NCI-H446 treated with DMSO at 0.1 percent for 48 hours (cell line): ENCODE measurements around the gene ZNF438.

Experiments
- DNase-seq: peaks from one replicate; lab custom pipeline; 2025; lab: John Stamatoyannopoulos, UW

Gene ZNF438

DNA sequence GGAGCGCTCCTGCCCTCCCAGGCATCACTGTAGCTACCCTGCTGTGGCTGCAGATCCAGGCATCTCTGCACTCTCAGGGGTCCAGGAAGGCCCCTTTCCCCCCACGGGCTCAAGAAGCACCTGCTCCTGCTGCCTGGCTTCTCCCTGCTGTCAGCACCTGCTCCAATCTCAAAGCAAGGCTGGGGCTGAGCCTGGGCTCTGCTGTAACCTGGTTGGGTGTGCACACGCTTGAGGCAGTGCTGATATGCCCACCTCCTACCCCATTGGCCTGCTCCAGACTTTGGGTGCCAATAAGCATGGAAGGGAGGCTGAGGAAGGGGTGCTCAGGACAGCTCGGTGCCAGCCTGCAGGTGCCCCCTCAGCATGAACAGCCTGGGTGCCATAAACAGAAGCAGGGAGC, 185.0 kb downstream of the ZNF438 start:
- DNase-seq = no peak

DNA sequence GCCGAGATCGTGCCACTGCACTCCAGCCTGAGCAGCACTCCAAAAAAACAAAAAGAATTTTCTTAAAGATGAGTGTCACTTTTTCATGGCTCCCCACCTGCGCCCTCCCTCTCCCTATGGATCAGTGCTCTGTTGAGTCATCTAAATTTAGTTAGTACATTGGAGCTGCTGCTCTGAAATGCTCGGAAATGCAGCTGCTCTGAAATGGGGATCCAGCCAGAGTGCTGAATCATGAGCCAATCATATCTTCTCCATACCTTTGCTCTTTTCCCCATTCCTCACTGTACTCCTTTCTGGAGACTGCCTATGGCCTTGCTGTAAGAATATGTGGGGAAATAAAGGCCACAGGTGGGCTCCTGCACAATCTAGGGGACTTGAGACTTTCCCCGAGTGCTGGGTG, 188.8 kb downstream of the ZNF438 start:
- no peak for DNase-seq

DNA sequence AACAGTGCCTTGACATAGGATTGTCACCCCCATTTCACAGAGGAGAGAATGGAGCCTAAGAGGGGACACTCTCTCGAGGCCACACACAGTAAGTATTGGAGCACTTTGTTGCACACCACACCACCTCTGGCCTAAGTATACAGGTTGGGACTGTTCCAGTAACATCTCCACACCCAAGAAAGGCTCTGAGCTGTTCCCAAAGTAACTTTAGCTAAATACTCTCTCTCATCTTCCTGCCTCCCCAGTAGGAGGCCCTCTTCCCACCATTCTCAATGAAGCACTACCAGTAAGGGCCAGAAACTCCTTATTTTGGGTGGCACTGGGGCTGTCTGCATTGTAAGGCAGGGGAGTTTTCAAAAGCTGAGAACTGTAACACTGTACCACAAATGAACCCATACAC, 189.5 kb downstream of the ZNF438 start:
- DNase-seq = no peak

DNA sequence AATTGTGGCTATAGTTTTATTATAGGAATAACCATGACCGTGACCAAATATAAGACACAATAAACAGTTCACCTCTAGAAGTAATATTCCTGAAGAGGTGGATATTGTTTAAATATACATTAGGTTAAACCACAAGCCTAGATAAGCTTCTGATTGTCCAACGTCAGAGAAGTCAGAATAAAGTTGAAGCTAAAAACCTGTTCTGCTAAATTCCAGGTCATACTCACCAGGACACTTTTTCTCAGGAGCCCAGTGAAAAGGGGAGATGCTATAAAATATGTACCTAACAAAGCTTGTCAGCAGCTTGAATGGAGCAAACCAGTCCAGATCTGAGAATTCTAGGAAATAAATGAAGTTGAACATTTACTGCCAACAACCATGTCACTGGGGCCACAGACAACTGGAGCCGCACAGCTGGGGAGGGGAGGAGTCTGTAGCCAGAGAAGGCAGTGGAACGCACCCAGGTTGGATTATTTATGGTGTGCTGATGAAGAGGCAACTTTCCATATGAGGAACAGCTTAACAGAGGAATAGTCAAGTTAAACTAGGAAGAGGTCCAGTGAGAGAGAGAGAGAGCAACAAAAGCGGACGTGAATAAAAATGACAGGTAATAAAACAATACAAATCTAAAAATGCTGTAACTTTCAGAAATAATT, 191.1 kb downstream of the ZNF438 start:
- no peak for DNase-seq

DNA sequence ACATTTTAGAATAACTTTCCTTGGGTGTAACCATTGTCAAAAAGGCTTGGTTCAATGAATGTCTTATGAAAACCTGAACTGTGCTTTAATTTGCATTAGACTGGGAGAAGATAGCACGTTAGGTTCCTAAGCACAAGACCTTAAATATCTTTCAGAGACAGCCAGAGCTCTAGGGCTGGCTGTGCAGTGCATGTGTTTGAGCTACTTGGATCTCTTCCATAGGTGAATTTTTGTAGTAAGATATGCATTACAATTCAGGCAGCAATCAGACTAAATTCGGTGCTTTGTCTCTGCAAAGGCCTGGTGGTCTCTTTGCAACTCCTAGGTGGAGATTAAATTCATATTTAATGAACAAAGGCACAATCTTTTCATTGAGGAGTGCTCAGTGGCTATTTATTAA, 192.0 kb downstream of the ZNF438 start:
- no peak for DNase-seq

DNA sequence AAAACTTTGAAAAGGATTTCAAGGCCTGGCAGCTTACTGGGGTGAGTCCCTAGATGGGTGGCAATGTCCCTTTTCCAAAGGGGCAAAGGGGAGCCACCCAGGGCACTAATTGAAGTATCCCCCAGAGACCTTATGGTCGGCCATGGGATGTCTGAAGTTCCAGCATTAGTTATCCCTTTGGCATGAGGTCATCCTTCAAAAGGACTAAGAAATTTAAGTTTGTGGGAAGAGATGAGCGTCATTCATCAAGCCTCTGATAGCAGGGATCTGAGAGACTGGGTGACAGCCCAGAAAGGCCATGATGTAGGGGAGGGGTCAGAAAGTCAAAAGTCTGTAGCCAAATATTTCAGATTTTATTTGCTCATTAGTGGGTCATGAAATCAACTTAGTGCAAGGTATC, 195.3 kb downstream of the ZNF438 start:
- no peak for DNase-seq

DNA sequence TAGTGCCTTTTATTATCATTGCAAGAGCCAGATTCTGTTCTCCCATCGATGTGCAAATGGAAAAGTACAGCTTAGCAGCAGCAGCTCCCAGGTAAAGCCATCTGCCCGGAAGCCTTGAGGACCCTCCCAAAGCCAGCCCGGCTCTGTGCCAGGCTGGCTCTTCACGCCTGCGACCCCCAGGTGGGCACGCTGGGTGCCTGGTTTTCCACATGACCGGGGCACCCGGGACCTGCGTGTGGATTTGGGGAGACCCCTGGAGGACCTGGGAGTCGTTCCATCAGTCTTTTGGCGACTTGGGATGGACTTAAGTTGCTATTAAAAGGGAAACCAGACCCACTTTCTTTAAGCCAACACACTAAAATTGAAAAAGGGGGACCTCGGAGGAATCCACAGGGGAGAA, 196.5 kb downstream of the ZNF438 start:
- no peak for DNase-seq

DNA sequence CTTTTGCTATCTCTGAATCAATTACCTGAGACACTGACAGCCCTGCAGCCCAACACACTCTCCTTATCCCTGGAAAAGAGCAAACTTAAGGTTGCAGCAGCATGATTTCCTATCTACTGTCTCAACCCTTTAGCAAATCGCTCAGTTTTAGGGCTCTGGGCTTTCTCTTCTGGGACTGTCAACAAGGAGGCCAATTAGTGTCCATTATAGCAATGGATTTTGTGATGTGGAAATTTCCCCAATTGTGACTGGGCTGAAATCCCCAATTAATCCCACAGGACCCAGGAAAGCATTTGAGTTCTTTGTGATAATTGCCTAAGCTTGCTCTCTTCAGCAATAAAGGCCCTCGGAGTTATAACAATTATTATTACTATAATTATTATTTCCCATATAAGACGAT, 197.0 kb downstream of the ZNF438 start:
- DNase-seq = no peak

DNA sequence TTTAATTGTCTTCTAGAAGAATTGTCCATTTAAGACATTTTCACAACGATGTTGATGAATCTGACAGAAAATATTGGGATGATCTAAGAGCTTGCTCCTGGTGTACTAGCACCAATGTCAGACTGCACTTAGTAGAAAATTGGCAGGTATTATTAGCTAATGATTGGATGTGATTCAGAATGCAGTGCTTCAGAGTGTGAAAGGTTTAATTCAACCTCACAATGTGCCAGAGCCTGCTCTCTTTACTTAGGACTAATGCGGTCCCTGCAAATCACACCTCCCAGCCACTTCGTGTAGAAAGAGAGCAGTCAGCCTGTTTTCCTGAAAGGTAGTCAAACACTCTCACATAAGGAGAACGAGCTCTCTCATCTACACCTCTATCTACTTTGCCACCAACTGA, 197.5 kb downstream of the ZNF438 start:
- no peak for DNase-seq

DNA sequence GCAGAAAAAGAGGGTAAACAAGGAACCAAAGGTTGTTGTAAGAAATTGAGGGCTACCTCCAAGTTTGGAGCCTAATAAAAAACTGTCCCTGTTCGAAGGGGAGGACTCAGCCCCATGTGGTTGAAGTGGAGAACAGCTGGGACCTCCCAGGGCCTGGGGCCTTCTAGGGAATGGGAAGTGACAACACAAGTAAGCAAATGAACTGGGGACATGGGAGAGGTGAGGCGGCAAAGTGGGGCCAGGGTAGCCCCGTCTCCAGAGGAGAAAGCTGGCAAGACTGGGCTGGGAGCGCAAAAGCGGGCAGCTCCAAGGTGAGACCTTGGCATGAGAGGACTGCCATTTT, 198.1 kb downstream of the ZNF438 start:
- no peak for DNase-seq

DNA sequence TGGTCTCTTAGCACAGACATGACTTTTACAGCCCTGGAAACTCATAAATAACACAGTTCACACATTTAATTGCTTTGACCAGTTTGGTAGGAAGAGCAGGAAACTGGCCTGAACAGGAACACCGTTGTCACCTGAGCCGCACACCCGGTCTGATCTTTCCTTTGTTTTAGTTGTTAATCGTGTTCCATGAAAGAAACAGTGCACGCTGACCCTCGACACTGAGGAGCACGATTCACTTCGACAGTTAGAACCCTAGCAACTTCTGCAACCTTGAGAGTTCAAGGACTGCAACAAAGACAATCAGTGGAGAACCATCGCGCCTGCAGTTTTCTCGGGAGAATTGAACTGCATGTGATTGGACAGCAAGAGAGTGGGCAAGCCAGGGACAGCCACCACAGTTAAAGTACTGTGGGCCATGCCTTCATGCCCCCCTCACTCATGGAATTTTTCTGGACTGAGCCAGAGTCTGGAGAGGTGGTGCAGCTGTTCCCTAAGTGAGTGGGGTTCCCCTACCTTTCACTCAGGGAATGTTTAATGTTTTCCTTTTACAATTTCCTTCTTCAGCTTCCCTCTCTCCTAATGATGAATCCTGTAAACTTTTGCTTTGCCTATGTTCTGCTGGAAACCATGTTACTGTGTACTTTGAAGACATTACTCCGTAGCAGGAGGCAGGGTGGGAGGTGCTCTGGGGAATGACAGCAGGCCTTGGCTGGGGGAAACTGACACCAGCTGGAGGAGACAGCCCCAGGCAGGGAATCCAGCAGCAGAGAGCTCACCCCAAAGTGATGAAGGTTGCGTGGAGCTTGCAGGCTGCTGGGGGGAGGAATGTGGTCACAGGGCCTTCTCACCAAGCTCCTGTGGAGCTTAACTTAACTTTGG, 198.7 kb downstream of the ZNF438 start:
- no peak for DNase-seq

DNA sequence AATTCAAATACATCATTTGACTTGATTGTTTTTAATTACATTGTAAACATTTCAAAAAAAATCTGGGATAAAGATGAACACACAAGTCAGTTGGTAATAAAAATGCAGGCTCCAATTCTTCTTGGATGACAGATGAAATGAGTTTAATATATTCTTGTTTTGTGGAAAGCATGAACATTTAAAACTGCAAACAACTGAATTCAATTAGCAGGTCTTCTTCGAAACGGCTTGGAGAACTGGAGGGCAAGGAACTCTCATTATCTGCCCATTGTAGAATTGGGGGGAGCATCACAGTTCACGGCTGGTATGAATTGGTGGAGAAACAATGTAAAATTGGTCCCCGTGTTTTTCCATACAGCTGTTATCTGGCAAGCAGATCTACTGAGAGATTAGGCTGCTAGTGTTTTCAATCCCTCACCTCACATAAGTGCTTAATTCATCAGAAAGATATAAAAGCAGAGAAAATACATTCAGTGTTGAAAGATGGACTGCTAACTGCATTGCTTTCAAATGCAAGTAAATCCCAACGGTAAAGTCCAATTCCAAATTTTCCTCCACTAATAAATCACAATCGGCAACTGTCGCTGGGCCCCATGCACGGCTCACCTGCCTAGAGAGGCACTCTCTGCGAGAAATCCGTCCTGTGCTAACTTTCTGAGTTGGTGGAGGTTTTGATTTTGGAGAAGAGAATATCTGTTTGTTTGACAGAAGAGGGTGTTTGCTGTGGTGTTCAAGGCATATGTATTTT, 199.5 kb downstream of the ZNF438 start:
- no peak for DNase-seq

DNA sequence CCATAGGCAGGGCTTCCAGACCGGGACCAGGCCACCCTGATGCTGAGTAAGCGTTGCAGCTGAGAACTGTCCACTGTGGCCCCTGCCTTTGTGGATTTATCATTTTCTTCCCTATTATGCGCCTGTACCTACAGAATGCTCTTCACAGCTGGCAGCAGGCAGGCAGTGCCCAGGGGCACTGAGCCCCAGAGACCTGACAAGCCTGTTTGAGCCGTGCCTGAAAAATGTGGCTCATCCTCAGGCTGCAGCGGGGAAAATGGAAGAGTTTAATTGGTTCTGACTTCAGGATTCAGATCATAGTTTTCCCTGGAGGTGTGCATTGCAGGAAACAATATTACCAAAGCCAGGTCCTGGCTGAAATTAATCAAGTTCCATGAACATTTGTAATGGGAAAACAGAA, 200.2 kb downstream of the ZNF438 start:
- no peak for DNase-seq

DNA sequence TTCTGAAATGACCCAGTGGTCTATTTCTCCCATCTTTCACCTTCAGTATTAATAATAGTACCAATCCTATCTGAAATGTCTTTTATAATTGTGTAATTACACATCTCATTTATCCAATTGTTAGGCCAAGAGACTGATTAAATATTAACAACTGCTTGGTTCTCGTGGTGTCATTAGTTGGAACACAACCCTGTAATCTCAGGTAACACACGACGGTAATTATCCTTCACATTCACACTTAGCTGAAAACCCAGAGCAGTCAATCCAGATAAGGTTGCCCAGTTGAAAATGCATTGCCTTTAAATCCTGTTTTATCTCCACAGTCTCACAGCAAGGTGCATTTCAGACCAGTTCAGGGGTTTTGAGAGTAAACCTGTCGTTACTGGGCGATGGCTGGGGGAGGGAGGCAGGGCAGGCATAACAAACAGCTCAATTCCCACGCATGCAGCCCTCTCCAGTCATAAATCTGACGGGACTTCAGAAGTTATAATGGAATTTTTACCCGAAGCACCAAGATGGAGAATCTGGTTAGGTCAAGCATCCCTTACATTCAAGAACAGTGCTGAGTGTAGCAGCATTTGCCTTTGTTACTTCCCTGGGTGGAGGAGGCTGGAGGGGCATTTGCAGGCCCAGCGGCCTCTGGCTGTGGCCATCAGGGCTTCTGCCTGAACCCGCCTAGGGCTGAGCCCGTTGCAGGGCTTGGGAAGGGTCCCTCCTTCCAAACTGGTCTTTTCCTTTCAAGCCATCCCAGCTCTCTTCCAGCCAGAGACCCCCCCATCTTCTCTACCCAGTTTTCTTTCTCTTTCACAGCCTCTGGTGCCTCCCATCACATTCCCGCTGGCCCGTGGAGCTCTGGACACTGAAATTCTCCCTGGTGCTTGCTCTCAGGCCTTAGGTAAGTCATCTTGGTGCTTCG, 201.1 kb downstream of the ZNF438 start:
- no peak for DNase-seq

DNA sequence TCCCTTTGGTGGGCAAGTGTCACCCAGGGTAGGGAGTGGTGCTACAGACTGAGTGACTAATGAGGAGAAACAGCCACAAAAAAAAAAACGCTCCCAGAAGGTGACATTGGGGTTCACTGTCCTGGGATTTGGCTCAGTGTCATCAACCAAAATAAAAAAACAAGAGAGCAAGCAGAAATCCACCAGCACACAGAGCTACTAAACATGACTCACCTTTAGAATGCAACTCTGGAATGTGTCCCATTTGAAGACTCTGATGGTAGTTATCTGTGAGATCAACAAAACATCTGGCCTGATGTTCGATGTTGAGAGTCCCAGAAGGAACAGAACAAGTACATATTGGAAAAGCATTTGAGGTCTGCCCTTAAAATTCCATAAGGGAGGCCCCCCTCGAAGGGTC, 201.8 kb downstream of the ZNF438 start:
- DNase-seq = no peak

DNA sequence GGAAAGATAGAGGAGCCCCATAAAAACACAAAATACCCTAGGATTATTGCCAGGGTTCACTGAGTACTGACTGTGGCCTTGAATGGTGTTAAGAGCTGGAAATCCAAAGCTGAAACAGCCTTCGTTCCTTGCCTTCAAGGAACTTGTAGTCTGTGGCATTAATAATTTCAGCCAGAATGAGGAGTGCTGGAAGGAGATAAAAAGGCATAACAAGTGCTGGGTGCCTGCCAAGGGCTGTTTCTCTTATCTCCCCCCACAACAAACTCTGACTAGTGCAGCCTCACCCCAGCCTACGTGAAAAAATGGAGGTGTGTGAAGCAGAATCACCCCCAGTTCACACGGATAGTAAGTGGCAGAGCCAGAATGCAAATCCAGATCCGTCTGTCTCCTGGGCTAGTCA, 203.0 kb downstream of the ZNF438 start:
- no peak for DNase-seq

DNA sequence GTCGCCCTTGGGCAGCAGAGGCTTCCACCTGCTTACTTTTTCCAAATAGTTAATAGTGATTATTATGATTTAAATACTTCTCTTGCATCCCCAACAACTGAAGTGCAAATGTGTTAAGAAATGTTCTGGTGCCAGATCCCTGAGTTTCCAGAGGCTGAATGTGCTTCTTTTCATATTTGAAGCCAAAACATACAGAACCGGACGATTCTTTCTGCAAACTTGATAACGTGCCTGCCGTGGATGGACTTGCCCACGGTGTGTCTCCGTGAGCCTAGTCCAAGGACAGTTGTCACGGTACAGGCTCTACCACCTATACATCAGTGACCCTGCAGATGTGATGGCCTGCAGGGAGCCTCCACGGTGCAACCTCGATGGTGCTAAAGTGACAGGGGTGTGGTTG, 203.5 kb downstream of the ZNF438 start:
- no peak for DNase-seq

DNA sequence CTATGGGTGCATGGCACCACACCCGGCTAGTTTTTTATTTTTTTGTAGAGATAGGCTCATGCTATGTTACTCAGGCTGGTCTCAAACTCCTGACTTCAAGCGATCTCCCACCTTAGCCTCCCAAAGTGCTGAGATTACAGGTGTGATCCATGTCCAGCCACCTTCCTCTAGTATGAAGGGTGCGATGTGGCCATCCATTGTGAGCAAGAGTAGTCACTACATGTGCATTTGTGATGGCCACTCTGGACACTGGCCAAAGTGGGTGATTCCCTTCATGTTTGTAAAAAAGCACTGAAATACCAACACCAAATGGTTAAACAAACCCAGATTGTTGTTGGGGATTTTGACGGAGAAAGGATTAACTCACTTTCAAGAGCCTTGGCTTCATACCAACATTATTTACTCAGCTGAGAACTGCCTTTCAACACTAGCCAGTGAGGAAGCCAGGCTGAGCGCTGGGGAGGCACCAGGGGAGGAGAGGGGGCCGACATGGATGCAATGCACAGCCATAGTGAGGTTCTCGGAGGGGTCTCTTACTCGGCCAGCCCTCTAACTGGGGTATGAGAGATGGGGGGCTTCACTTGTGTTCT, 204.0 kb downstream of the ZNF438 start:
- DNase-seq = no peak

DNA sequence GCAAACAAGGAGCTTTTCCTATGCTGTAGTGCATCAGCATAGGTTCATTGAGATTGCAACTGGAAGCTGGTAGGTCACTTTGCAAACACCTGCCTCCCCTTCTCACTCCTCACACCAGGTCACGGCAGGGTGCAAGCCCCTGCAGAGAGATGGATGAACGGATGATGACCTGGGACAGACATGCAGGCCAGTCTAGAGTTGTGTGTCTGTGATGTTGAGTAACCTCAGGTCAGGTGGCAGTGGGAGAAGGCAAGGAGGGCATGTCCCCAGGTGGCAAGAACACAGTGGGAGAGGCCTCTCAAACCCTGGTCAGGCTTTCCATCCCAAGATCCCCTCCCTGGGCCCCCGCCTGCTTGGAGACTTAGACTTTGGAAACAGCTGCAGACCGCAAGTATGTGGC, 205.0 kb downstream of the ZNF438 start:
- DNase-seq = no peak

DNA sequence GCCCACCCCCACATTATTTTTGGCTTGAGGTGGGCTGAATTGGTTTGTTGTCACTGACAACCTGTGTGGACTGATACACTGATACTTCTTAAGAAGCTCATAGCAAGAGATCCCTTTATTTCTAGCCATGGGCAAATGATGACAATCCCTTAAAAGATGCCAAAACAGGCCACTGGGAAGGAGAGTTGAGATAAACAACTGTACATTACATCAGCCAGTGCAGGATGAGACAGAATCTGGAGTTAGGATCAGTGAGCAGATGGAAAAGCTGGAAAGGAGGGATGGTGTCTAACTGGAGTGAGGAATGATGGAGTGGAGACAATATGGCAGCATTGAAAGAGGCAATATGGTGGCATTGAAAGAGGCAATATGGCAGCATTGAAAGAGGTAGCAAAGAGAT, 206.2 kb downstream of the ZNF438 start:
- DNase-seq = no peak

DNA sequence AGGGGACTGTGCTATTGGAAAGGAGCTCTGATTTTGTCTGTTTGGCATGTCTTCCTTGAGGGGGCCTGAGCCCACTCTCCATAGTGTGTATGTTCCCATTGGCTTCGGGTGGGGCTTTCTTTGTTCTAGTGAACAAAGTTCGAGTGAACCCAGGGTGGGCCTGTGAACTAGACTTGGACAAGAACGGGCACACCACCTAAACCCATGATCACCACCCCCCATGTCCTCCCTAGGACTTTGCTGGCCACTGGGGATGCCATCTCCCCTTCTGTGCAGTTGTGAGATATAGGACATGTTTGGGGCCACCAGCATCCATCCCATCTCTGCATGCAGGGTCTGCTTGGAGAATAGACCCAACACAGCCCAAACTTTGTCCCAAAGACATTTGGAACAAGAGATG, 206.6 kb downstream of the ZNF438 start:
- no peak for DNase-seq

DNA sequence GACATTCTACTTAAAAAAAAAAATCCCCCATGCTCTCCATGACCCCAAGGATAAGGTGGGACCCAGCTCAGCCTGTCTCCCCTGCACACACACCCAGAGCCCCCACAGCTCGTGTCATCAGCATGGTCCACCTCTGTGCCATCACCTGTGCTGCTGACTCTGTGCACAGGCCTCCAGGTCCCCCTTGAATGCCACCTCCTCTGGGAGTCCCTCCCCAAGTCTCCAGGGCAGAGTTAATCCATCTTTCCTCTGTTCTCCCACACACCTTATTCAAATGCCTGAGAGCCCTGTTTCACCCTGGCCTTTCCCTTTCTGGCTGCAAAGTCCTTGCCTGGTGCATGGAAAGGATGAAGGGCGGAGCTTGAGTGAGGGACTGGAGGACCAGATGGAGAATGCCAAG, 208.0 kb downstream of the ZNF438 start:
- no peak for DNase-seq
